ENCODE measurements around the gene NPC2. TPM values are rescaled to one million over a fixed set of nuclear protein-coding genes. Genes with fewer than 3 reads are reported as not detected.

The NPC2 gene
- total RNA-seq, 1 donor from 2014 or later, result 524 TPM

GRCh38 chr14:74465335-74465734 is 27.8 kb downstream of the NPC2 start:
- Mint-ChIP-seq H3K4me3 (ENCODE audit: unreplicated experiment) (no peak overlapping the region), H3K27ac (ENCODE audit: unreplicated experiment) (no peak overlapping the region), H3K36me3 (ENCODE audit: unreplicated experiment) (peaks cover 12% of the 10 kb centered on the region), H3K9me3 (ENCODE audit: unreplicated experiment) (no peaks in the 10 kb centered on the region), H3K4me1 (ENCODE audit: unreplicated experiment) (no peaks in the 10 kb centered on the region), H3K27me3 (ENCODE audit: unreplicated experiment) (no peaks in the 10 kb centered on the region)
- TF ChIP-seq CTCF (IDR thresholded peaks at IDR 0.05), result no peak
- DNase-seq (ENCODE audit: extremely low spot score, unreplicated experiment), result no peak

- H3K4me1 Mint-ChIP-seq (ENCODE audit: unreplicated experiment), result peaks cover 2% of the 10 kb centered on the region
- H3K9me3 Mint-ChIP-seq (ENCODE audit: unreplicated experiment), result no peaks in the 10 kb centered on the region
- peaks cover 11% of the 10 kb centered on the region for H3K36me3 Mint-ChIP-seq (ENCODE audit: unreplicated experiment)
- no peak overlapping the region for H3K4me3 Mint-ChIP-seq (ENCODE audit: unreplicated experiment)
- TF ChIP-seq CTCF (IDR thresholded peaks at IDR 0.05), result no peak
- no peak overlapping the region for H3K27ac Mint-ChIP-seq (ENCODE audit: unreplicated experiment)
- no peak for DNase-seq (ENCODE audit: extremely low spot score, unreplicated experiment)
- H3K27me3 Mint-ChIP-seq (ENCODE audit: unreplicated experiment), result no peaks in the 10 kb centered on the region
These were observed 28.3 kb downstream of the NPC2 start for GRCh38 chr14:74464785-74465184.

- H3K36me3 Mint-ChIP-seq (ENCODE audit: unreplicated experiment), result peaks cover 7% of the 10 kb centered on the region
- no peaks in the 10 kb centered on the region for H3K9me3 Mint-ChIP-seq (ENCODE audit: unreplicated experiment)
- no peak for TF ChIP-seq CTCF (IDR thresholded peaks at IDR 0.05)
- no peak for DNase-seq (ENCODE audit: extremely low spot score, unreplicated experiment)
- no peaks in the 10 kb centered on the region for H3K27me3 Mint-ChIP-seq (ENCODE audit: unreplicated experiment)
- peaks cover 4% of the 10 kb centered on the region for H3K4me1 Mint-ChIP-seq (ENCODE audit: unreplicated experiment)
- H3K4me3 Mint-ChIP-seq (ENCODE audit: unreplicated experiment), result no peak overlapping the region
- no peak overlapping the region for H3K27ac Mint-ChIP-seq (ENCODE audit: unreplicated experiment)
These were observed 29.4 kb downstream of the NPC2 start for GRCh38 chr14:74463697-74464096.

- Mint-ChIP-seq H3K4me1 (ENCODE audit: unreplicated experiment) (peaks cover 4% of the 10 kb centered on the region), H3K4me3 (ENCODE audit: unreplicated experiment) (no peak overlapping the region), H3K9me3 (ENCODE audit: unreplicated experiment) (no peaks in the 10 kb centered on the region), H3K27ac (ENCODE audit: unreplicated experiment) (no peak overlapping the region), H3K27me3 (ENCODE audit: unreplicated experiment) (no peaks in the 10 kb centered on the region), H3K36me3 (ENCODE audit: unreplicated experiment) (peaks cover 2% of the 10 kb centered on the region)
- DNase-seq (ENCODE audit: extremely low spot score, unreplicated experiment), result no peak
- no peak for TF ChIP-seq CTCF (IDR thresholded peaks at IDR 0.05)
These were observed 30.1 kb downstream of the NPC2 start for GRCh38 chr14:74462993-74463392.

GRCh38 chr14:74459976-74460375 is 33.1 kb downstream of the NPC2 start:
- no peak for DNase-seq (ENCODE audit: extremely low spot score, unreplicated experiment)
- Mint-ChIP-seq H3K27ac (ENCODE audit: unreplicated experiment) (no peak overlapping the region), H3K4me3 (ENCODE audit: unreplicated experiment) (no peak overlapping the region), H3K27me3 (ENCODE audit: unreplicated experiment) (peaks cover 17% of the 10 kb centered on the region), H3K9me3 (ENCODE audit: unreplicated experiment) (no peaks in the 10 kb centered on the region), H3K36me3 (ENCODE audit: unreplicated experiment) (no peaks in the 10 kb centered on the region), H3K4me1 (ENCODE audit: unreplicated experiment) (peaks cover 4% of the 10 kb centered on the region)
- no peak for TF ChIP-seq CTCF (IDR thresholded peaks at IDR 0.05)
